Measurements from ENCODE around the gene CCDC87. TPM values are rescaled to one million over a fixed set of nuclear protein-coding genes. Genes with fewer than 3 reads are reported as not detected.
"Not testable (repeated sequence)": the region's sequence is repeated elsewhere in the genome, so short reads cannot be mapped to it uniquely, and the experiment has no call there.

The CCDC87 gene
- total RNA-seq, 1 experiment from 2014 or later: 1.1 TPM

DNA sequence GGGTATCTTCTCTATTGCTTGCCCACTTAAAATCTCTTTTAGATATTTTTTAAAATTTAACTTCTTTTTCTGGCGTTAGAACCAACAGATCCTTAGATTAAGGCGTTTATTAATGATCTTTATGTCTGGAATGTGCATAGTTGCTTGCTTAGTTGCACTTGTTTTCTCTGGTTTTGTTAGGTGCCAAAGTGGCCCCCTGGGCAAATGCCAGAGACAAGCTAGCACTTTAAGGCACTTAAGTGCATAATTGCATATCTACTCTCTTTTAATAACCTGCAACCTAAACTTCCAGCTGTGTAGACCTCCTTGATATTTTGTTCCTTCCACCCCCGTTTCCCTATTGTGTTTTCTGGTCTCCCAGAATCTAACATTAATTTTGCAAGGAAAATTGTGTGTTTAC, 49.0 kb upstream of the CCDC87 start:
- no peaks in the 10 kb centered on the region for H3K79me1 ChIP-seq (ENCODE audit: insufficient read depth, low read depth, low read length, poor library complexity, severe bottlenecking)
- H3K4me1 ChIP-seq (ENCODE audit: insufficient read depth, low read length): peaks cover 3% of the 10 kb centered on the region
- H4K20me1 ChIP-seq (ENCODE audit: control insufficient read depth, insufficient read depth, insufficient read length): no peaks in the 10 kb centered on the region
- no peak overlapping the region for H3T11ph ChIP-seq (ENCODE audit: low read length)
- H3K27ac ChIP-seq (ENCODE audit: insufficient read length, low read depth, low read length): no peak overlapping the region
- peaks cover 12% of the 10 kb centered on the region for H3K23me2 ChIP-seq (ENCODE audit: insufficient read length, low read depth, low read length, poor library complexity, severe bottlenecking)
- H3K18ac ChIP-seq (ENCODE audit: insufficient read length, low read depth, low read length): no peak overlapping the region
- Mint-ChIP-seq H3K4me3 (peak overlapping the region; percentile 99 to 100; a peak in 4 of 5 replicates), H3K27ac (peak overlapping the region in 1 of 3 experiments; percentile 64; a peak in 2 of 7 replicates), H3K36me3 (ENCODE audit: insufficient read depth in 1 of 3, low read depth in 3 of 3) (peaks cover 64 to 86% (median 80%) of the 10 kb centered on the region in 3 experiments), H3K27me3 (ENCODE audit: low read depth) (peaks cover 2% of the 10 kb centered on the region; the same call in 1 of the 2 replicates), H3K4me1 (peaks cover 78 to 79% of the 10 kb centered on the region in 2 experiments), H3K9me3 (no peaks in the 10 kb centered on the region)
- no peaks in the 10 kb centered on the region for H3K9me3 ChIP-seq (ENCODE audit: control insufficient read depth, low read depth, low read length)
- H2BK15ac ChIP-seq (ENCODE audit: low read depth, low read length): no peak overlapping the region
- no peak overlapping the region for H3K23ac ChIP-seq (ENCODE audit: insufficient read length, low read depth, low read length)
- no peak overlapping the region for H4K5ac ChIP-seq (ENCODE audit: insufficient read length, low read depth, low read length)
- no peak overlapping the region for H2BK20ac ChIP-seq (ENCODE audit: low read depth, low read length, poor library complexity, severe bottlenecking)
- no peaks in the 10 kb centered on the region for H3K27me3 ChIP-seq (ENCODE audit: insufficient read depth, low read length)
- H2BK12ac ChIP-seq (ENCODE audit: insufficient read length, low read depth, low read length): no peak overlapping the region
- DNase-seq: no peak
- H3K9ac ChIP-seq (ENCODE audit: extremely low read depth, insufficient read length, low read length): no peak overlapping the region
- no peak overlapping the region for H3K14ac ChIP-seq (ENCODE audit: insufficient read depth, low read length)
- H2AK5ac ChIP-seq (ENCODE audit: insufficient read length, low read length): no peak overlapping the region
- H3K79me2 ChIP-seq (ENCODE audit: insufficient read depth, low read length): peaks cover 67% of the 10 kb centered on the region
- no peak overlapping the region for H2BK5ac ChIP-seq (ENCODE audit: insufficient read length, low read length)
- peak overlapping the region; percentile 24 for H3K4me2 ChIP-seq (ENCODE audit: insufficient read depth, insufficient read length, low read length)
- H4K91ac ChIP-seq (ENCODE audit: insufficient read length, low read depth, low read length): no peak overlapping the region
- H2AFZ ChIP-seq (ENCODE audit: low read length): no peak overlapping the region
- H3K56ac ChIP-seq (ENCODE audit: insufficient read length, low read depth, low read length): no peak overlapping the region
- no peak overlapping the region for H2BK120ac ChIP-seq (ENCODE audit: low read depth, low read length, poor library complexity, severe bottlenecking)
- no peak overlapping the region for H4K8ac ChIP-seq (replicated peaks; ENCODE audit: insufficient read length, low read depth, low read length)
- TF ChIP-seq, protein P1, sequence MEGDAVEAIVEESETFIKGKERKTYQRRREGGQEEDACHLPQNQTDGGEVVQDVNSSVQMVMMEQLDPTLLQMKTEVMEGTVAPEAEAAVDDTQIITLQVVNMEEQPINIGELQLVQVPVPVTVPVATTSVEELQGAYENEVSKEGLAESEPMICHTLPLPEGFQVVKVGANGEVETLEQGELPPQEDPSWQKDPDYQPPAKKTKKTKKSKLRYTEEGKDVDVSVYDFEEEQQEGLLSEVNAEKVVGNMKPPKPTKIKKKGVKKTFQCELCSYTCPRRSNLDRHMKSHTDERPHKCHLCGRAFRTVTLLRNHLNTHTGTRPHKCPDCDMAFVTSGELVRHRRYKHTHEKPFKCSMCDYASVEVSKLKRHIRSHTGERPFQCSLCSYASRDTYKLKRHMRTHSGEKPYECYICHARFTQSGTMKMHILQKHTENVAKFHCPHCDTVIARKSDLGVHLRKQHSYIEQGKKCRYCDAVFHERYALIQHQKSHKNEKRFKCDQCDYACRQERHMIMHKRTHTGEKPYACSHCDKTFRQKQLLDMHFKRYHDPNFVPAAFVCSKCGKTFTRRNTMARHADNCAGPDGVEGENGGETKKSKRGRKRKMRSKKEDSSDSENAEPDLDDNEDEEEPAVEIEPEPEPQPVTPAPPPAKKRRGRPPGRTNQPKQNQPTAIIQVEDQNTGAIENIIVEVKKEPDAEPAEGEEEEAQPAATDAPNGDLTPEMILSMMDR (conservative IDR thresholded peaks at IDR 0.05): no peak
- no peak overlapping the region for H3K4ac ChIP-seq (ENCODE audit: low read depth, low read length)
- WGBS (ENCODE audit: extremely low coverage, insufficient read length, low lambda C conversion rate): no CpG with 5 or more reads among the region's 3 CpGs

DNA sequence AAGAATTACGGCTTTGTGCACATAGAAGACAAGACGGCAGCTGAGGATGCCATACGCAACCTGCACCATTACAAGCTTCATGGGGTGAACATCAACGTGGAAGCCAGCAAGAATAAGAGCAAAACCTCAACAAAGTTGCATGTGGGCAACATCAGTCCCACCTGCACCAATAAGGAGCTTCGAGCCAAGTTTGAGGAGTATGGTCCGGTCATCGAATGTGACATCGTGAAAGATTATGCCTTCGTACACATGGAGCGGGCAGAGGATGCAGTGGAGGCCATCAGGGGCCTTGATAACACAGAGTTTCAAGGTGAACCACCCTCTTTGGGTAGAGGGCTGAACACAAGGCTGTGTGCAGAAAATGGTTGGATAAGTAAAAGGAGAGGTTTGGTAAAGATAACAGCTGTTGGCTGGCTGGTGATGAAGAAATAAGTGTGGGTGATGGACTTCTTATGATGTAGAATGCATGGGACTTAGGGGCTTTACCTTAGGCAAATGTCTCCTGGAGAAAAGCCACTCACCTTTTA, 47.0 kb upstream of the CCDC87 start:
- not testable (repeated sequence) for H3K79me1 ChIP-seq (ENCODE audit: insufficient read depth, low read depth, low read length, poor library complexity, severe bottlenecking); H3K4me1 ChIP-seq (ENCODE audit: insufficient read depth, low read length); H3K27me3 Mint-ChIP-seq (ENCODE audit: low read depth); H2BK120ac ChIP-seq (ENCODE audit: low read depth, low read length, poor library complexity, severe bottlenecking); H3K9ac ChIP-seq (ENCODE audit: extremely low read depth, insufficient read length, low read length); H4K91ac ChIP-seq (ENCODE audit: insufficient read length, low read depth, low read length); H3K27me3 ChIP-seq (ENCODE audit: insufficient read depth, low read length); H3K9me3 Mint-ChIP-seq; H3K14ac ChIP-seq (ENCODE audit: insufficient read depth, low read length); H3K18ac ChIP-seq (ENCODE audit: insufficient read length, low read depth, low read length); DNase-seq; H3T11ph ChIP-seq (ENCODE audit: low read length); H2BK20ac ChIP-seq (ENCODE audit: low read depth, low read length, poor library complexity, severe bottlenecking); H4K8ac ChIP-seq (replicated peaks; ENCODE audit: insufficient read length, low read depth, low read length); H3K23ac ChIP-seq (ENCODE audit: insufficient read length, low read depth, low read length); H2AK5ac ChIP-seq (ENCODE audit: insufficient read length, low read length); H4K20me1 ChIP-seq (ENCODE audit: control insufficient read depth, insufficient read depth, insufficient read length); H2BK5ac ChIP-seq (ENCODE audit: insufficient read length, low read length); H2BK15ac ChIP-seq (ENCODE audit: low read depth, low read length); H4K5ac ChIP-seq (ENCODE audit: insufficient read length, low read depth, low read length); H3K56ac ChIP-seq (ENCODE audit: insufficient read length, low read depth, low read length); H3K9me3 ChIP-seq (ENCODE audit: control insufficient read depth, low read depth, low read length); H3K27ac ChIP-seq (ENCODE audit: insufficient read length, low read depth, low read length); H3K4ac ChIP-seq (ENCODE audit: low read depth, low read length); H2AFZ ChIP-seq (ENCODE audit: low read length); H2BK12ac ChIP-seq (ENCODE audit: insufficient read length, low read depth, low read length)
- Mint-ChIP-seq H3K36me3 (ENCODE audit: insufficient read depth in 1 of 3, low read depth in 3 of 3) (peaks cover 45 to 80% (median 70%) of the 10 kb centered on the region in 3 experiments), H3K4me1 (peaks cover 67% of the 10 kb centered on the region in 2 experiments), H3K4me3 (peak overlapping the region; percentile 99 to 100), H3K27ac (peak overlapping the region; percentile 24 to 100 (median 72); a peak in 5 of 7 replicates)
- peak overlapping the region; percentile 95 for H3K4me2 ChIP-seq (ENCODE audit: insufficient read depth, insufficient read length, low read length)
- peaks cover 53% of the 10 kb centered on the region for H3K79me2 ChIP-seq (ENCODE audit: insufficient read depth, low read length)
- no CpG with 5 or more reads among the region's 10 CpGs for WGBS (ENCODE audit: extremely low coverage, insufficient read length, low lambda C conversion rate)
- peaks cover 12% of the 10 kb centered on the region for H3K23me2 ChIP-seq (ENCODE audit: insufficient read length, low read depth, low read length, poor library complexity, severe bottlenecking)

Measured in H9 (cell line).